Smooth muscle cell (in vitro differentiated cells): ENCODE data around the gene TUBGCP6. TPM values are rescaled to one million over a fixed set of nuclear protein-coding genes. Genes with fewer than 3 reads are reported as not detected.

Source experiments
- DNase-seq: peaks from one replicate; lab custom pipeline; 2025; ENCODE audit not compliant: unreplicated experiment; lab: John Stamatoyannopoulos, UW
- H2AFZ ChIP-seq: fragments of 200-600 bp; sonication (generic); 2 replicates; pipeline ENCODE4 v1.6.0; 2016; ENCODE audit warnings: antibody characterized with exemption, low read depth, mild to moderate bottlenecking
- H3F3A ChIP-seq: fragments of 200-600 bp; sonication (generic); 2 replicates; pipeline ENCODE4 v1.6.0; 2017; ENCODE audit warnings: antibody characterized with exemption, low read depth
- H3K27ac ChIP-seq: fragments of 200-600 bp; sonication (generic); 2 replicates; pipeline ENCODE4 v1.5.1; 2016; ENCODE audit warnings: low read depth, mild to moderate bottlenecking
- H3K27me3 ChIP-seq: fragments of 200-600 bp; sonication (generic); 2 replicates; pipeline ENCODE4 v1.6.1; 2016; ENCODE audit warnings: low read depth, mild to moderate bottlenecking
- H3K36me3 ChIP-seq: fragments of 200-600 bp; sonication (generic); 2 replicates; pipeline ENCODE4 v1.5.1; 2016; ENCODE audit warnings: low read depth
- H3K4me1 ChIP-seq: fragments of 200-600 bp; sonication (generic); 2 replicates; pipeline ENCODE4 v1.5.1; 2016; ENCODE audit warnings: low read depth
- H3K4me2 ChIP-seq: fragments of 200-600 bp; sonication (generic); 2 replicates; pipeline ENCODE4 v1.6.0; 2016; ENCODE audit warnings: mild to moderate bottlenecking
- H3K4me3 ChIP-seq: fragments of 200-600 bp; sonication (generic); 2 replicates; pipeline ENCODE4 v1.5.1; 2016; ENCODE audit warnings: mild to moderate bottlenecking
- H3K79me2 ChIP-seq: fragments of 200-600 bp; sonication (generic); 2 replicates; pipeline ENCODE4 v1.6.0; 2016; ENCODE audit warnings: low read depth, mild to moderate bottlenecking
- H3K9ac ChIP-seq: fragments of 200-600 bp; sonication (generic); 2 replicates; pipeline ENCODE4 v1.6.0; 2016; ENCODE audit warnings: low read depth
- H3K9me3 ChIP-seq: fragments of 200-600 bp; sonication (generic); replicated peaks from 2 replicates; pipeline ENCODE4 v1.5.1; 2016; ENCODE audit warnings: low read depth
- H4K20me1 ChIP-seq: fragments of 200-600 bp; sonication (generic); 2 replicates; pipeline ENCODE4 v1.6.0; 2016; ENCODE audit warnings: low read depth
- CTCF ChIP-seq: fragments of 200-600 bp; sonication (generic); IDR thresholded peaks from 2 replicates; pipeline ENCODE4 v1.5.1; 2017; ENCODE audit warnings: borderline replicate concordance, mild to moderate bottlenecking, antibody characterized with exemption; ENCODE audit not compliant: insufficient read depth, poor library complexity, severe bottlenecking
- WGBS: methylation state at CpG from one replicate; pipeline ENCODE4 v1.1.7; 2016; ENCODE audit warnings: low lambda C conversion rate; 5-methylcytosine and 5-hydroxymethylcytosine counted together
- polyA plus RNA-seq: library from polyadenylated mRNA; unstranded; fragments of >200 nt; fragmentation: Nextera tagmentation; extraction: Ambion mirVana; gene quantifications from 2 replicates; pipeline ENCODE4 v1.2.1, GENCODE V29; 2016
- total RNA-seq: library from RNA; depleted of rRNA; stranded (reverse); fragments of >200 nt; gene quantifications from 2 replicates; pipeline ENCODE4 v1.2.3, GENCODE V29; 2014

The TUBGCP6 gene
- total and polyA plus RNA-seq, 2 experiments from 2014 or later, result 10.0 to 22.7 TPM

GRCh38 chr22:50192436-50193204 is 52.2 kb downstream of the TUBGCP6 start:
- no peaks in the 10 kb centered on the region for H3F3A ChIP-seq

GRCh38 chr22:50190941-50191741 is 53.7 kb downstream of the TUBGCP6 start:
- TF ChIP-seq CTCF, result no peak
- 52% methylated on average over 18 of the region's 18 CpGs for WGBS
- Histone ChIP-seq H4K20me1 (peaks cover 43% of the 10 kb centered on the region), H3K4me2 (peak overlapping the region; percentile 91), H3K27ac (peak overlapping the region; percentile 72), H3K9ac (peak overlapping the region; percentile 65), H3K4me1 (peaks cover 13% of the 10 kb centered on the region), H3K79me2 (peaks cover 60% of the 10 kb centered on the region), H3K27me3 (no peaks in the 10 kb centered on the region), H3F3A (no peaks in the 10 kb centered on the region), H3K36me3 (no peaks in the 10 kb centered on the region), H2AFZ (no peak overlapping the region), H3K9me3 (no peaks in the 10 kb centered on the region), H3K4me3 (peak overlapping the region; percentile 51)
- DNase-seq, result no peak

More at GRCh38 chr22:50192436-50193204, 52.2 kb downstream of the TUBGCP6 start:
- no peak for TF ChIP-seq CTCF
- Histone ChIP-seq H4K20me1 (peaks cover 38% of the 10 kb centered on the region), H3K9me3 (no peaks in the 10 kb centered on the region), H3K36me3 (no peaks in the 10 kb centered on the region), H2AFZ (no peak overlapping the region), H3K27me3 (no peaks in the 10 kb centered on the region), H3K27ac (peak overlapping the region; percentile 28), H3K79me2 (peaks cover 45% of the 10 kb centered on the region), H3K4me3 (no peak overlapping the region), H3K9ac (no peak overlapping the region), H3K4me2 (no peak overlapping the region), H3K4me1 (peaks cover 13% of the 10 kb centered on the region)
- no peak for DNase-seq
- 90% methylated on average over 25 of the region's 25 CpGs for WGBS

GRCh38 chr22:50190182-50190940 is 54.5 kb downstream of the TUBGCP6 start:
- peaks cover 62% of the 10 kb centered on the region for H3K79me2 ChIP-seq
- H3F3A ChIP-seq, result no peaks in the 10 kb centered on the region
- peak overlapping the region; percentile 39 for H2AFZ ChIP-seq
- peak overlapping the region; percentile 51 for H3K4me3 ChIP-seq
- no peaks in the 10 kb centered on the region for H3K36me3 ChIP-seq
- H3K27ac ChIP-seq, result peak overlapping the region; percentile 72
- H3K4me1 ChIP-seq, result peaks cover 13% of the 10 kb centered on the region
- DNase-seq, result peak; percentile 61
- no peaks in the 10 kb centered on the region for H3K27me3 ChIP-seq
- peaks cover 43% of the 10 kb centered on the region for H4K20me1 ChIP-seq
- peak overlapping the region; percentile 65 for H3K9ac ChIP-seq
- 27% methylated on average over 31 of the region's 43 CpGs for WGBS
- no peaks in the 10 kb centered on the region for H3K9me3 ChIP-seq
- H3K4me2 ChIP-seq, result peak overlapping the region; percentile 91
- TF ChIP-seq CTCF, result peak; percentile 33
